Stimulated activated CD4-positive, alpha-beta T cell treated with anti-CD3 and anti-CD28 coated beads, TNF-alpha, amount 100 ng/mL, for 24 hours (primary cell): ENCODE data around the gene SH3BP5L.
"Not testable (repeated sequence)": the region's sequence is repeated elsewhere in the genome, so short reads cannot be mapped to it uniquely, and the experiment has no call there.

Source experiments
- DNase-seq, 3 experiments: peaks; one replicate each; pipeline ENCODE4 v3.0.0-alpha.2; 2020; ENCODE audit warnings: low read depth in 3 of 3

The SH3BP5L gene

DNA sequence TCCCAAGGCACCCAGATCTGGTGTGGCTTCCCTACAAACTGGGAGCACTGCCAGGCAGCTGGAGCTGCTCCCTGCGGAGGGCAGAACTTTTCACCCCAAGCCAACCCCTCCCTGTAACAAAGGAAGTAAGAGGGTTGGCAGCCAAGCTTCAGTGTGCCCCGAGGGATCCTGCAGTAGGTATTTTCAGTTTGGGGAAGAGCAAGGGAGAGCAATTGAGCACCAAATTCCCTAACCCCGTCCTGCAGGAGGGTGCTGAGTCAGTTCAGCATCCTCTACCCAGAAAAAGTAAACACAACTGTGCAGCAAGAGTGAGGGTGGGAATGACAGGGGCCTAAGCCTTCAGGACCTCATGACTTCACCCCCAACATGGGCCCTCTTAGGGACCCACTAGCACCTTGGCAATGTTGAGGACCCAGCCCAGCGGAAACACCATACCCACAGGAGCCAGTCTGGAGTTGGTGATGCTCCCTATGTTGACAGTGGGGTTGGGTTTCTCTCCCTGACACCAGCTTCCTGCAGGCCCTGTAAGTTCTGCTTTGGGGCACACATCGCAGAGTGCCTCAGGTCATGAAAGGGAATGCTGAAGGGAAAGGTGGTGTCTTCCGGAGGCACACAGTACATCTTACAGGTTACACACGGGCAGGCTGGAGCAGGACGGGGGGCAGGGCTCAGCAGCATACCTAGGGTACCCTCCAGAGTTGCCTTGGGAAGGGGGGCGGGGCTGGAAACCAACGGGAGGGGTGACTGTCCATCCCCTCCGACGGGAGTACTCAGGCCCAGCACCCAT, 14.8 kb downstream of the SH3BP5L start:
- DNase-seq = no peak

DNA sequence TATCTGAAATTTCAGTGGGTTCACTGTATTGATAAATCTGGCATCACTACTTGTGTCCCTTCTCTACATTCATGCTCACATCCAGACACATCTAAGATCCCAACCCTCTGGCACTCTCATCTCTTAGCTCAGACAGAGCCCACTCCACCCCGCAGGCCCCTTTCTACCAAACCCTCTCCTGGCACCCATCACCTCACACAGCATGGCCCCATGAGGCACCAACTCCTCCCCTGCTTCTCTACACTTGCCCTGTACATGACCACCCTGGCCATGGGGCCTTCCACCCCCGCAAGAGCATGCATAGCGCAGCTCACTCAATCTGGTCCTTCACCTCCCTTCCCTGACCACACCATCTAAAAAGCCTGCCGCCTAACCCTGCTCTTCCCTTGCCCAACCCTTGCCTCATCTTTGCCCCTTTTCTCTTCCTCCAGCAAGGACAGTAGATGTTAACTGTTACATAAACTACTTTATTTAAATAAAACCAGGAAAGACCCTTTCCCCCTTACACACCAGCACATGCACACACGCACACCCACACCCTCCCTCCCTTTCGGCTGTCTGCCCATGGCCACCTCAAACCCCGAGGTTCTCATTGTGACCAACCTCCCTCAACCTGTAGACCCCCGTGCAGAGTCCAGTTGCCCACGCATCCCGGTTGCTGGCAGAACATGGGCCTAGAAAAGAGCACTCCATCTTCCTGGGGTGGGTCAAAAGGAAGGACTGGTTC, 15.6 kb downstream of the SH3BP5L start:
- DNase-seq = no peak

DNA sequence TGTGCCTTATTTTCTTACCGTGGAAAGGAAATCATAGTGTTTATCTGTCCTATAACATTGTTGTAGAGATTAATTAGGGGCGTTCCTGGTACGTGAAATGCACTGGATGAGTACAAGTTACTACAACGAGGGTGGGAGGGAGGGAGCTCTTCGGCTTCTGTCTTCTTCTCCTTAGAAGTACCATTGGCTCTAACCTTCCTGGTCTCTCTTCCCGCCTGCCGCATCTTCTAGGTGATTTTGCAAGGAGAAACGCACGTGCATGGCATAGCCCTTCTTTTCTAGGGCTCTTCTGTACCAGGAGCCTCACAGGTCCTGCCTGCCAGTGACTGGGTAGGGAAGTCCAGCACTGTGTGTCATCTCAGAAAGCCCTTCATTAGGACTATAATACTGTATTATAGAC, 16.8 kb downstream of the SH3BP5L start:
- no peak for DNase-seq

DNA sequence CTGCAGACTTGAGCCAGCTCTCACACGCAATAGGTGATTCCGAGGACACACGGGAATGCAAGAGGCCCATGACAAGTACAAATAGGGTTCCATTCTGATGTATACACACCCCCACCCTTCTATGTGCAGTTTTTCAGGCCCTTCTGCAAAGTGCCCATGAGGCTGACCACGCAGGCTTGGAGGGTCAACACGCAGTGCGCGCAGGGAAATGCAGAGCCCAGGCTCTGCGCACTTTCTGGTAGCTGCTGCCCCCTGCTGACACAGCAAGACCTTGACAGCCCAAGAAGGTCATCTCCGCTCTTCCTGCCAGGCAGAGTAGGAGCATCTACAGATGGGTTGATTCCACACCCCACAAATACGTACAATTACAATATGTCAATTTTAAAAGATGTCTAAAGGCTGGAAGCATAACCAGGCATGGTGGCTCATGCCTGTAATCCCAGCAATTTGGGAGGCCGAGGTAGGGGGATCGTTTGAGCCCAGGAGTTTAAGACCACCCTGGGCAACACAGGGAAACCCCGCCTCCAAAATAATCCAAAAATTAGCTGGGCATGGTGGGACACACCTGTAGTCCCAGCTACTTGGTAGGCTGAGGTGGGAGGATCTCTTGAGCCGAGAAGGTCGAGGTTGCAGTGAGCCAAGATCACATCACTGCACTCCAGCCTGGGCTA, 18.5 kb downstream of the SH3BP5L start:
- DNase-seq = peak; percentile 17 to 57 (median 18)

DNA sequence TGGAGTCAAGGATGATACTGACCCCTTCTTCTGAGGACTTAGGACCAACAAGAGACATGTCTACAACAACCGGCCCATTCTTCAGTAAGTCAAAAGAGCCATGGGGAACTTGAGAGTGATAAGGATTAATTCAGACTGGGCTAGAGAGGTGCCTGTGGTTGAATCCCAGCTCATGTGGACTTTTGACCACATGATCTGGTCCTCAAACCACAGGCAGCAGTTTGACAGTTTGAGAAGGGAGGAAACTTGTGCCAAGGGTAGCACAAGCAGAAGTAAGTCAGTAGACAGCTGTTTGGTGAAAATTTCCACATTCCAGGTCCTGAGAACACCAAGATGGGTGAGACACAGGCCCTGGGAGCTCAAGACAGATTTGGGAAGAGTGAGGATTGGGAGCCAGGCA, 19.8 kb downstream of the SH3BP5L start:
- DNase-seq = no peak

DNA sequence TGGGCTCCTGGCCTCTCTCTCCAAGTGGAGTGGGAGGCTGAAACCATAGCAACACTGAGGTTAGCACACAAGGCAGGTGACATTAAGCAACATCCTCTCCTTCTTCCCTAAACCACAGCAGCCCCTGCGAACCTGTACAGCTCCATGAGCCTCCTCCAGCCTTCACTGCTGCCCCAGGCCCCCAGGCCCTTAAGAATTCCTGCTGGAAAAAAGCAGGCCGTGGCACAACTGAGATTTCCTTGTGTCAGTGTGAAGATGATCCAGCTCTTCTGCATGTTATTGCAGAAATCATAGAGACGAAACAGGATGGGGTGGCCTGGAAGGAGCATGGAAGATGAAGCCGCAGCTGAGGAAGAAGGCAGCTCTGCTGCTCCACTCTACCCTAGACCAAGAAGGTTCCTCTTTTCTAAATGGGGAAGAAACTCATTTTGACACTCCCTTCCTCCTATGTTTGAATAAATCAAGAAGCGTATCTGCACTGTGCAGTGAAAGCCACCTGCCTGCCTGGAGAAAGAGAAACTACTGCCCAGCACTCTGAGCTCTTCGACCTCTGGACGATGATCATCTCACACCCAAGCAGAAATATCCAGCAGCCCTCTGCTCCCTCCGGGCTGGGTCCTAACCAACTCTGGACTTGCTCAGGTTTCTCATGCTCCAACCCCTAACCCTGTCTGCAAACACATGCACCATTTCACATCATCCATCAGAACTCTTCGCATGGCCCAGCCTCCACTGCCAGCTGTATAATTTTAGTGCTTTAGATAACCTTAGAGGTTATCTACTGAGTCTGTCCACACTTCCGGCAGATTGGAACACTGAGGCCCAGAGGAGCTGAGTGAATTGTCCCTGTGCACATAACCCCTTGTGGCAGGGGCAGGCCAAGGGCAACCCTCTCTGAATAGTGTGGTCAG, 20.7 kb downstream of the SH3BP5L start:
- DNase-seq = no peak

DNA sequence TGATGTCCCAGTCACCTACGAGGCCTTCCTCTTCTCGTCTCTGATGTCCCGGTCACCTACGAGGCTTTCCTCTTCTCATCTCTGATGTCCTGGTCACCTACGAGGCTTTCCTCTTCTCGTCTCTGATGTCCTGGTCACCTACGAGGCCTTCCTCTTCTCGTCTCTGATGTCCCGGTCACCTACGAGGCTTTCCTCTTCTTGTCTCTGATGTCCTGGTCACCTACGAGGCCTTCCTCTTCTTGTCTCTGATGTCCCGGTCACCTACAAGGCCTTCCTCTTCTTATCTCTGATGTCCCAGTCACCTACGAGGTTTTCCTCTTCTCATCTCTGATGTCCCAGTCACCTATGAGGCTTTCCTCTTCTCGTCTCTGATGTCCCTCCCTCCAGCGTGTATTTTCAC, 22.2 kb downstream of the SH3BP5L start:
- not testable (repeated sequence) for DNase-seq

DNA sequence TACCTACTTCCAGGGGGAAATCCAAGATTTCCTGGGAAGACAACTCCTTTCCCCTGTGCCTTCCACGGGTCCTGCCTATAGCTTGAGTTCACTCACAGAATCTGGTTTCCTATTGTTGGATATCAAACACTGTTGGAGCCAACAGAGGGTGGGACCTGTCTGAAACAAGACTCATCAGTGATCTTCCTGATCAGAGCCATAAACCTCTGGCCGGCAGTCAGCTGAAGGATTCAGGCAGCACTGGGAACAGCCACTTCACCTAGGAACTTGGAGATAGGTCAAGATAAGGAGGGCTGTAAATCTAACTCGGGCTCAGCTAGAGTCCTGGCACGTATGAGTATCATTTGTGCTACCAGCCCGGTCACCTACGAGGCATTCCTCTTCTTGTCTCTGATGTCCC, 23.3 kb downstream of the SH3BP5L start:
- no peak for DNase-seq

DNA sequence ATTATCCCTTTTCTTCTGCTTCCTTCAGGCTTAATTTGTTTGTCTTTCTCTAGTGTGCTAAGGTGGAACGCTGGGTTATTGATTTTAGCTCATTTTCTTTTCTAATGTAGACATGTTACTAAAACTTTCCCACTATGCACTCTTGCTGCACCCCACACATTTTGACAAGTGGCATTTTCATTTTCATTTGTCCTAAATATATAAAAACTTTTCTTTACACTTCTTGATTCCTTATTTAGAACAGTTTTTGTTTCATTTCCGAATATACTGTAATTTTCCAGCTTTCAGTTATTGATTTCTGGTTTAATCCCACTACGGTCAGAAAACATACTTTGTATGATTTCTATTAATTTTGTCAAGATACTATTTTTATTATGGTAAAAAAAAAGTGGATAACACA, 25.3 kb downstream of the SH3BP5L start:
- DNase-seq = no peak

DNA sequence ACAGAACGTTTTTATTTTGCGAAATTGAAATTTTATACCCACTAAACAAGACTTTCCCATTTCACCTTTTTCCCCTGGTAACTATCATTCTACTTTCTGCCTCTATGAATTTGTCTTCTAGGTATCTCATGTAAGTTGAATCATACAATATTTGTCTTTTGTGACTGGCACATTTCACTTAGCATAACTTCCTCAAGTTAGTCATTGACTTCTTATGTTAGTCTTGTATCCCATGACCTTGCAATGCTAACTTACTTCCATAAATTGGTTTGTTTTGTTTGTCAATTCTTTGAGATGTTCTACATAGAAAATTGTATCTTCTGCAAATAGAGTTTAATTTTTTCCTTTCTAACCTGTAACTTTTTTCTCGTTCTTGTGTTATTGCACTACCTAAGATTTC, 26.9 kb downstream of the SH3BP5L start:
- no peak for DNase-seq

DNA sequence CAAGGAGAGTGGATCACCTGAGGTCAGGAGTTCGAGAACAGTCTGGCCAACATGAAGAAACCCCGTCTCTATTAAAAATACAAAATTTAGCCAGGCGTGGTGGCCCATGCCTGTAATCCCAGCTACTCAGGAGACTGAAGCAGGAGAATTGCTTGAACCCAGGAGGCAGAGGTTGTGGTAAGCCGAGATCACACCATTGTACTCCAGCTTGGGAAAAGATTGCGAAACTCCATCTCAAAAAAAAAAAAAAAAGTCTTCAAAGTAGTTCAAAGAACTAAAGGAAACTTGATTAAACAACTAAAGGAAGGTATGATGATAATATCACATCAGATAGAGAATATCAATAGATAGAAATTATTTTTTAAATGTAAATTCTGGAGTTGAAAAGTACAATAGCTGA, 31.1 kb downstream of the SH3BP5L start:
- DNase-seq = not testable (repeated sequence)

DNA sequence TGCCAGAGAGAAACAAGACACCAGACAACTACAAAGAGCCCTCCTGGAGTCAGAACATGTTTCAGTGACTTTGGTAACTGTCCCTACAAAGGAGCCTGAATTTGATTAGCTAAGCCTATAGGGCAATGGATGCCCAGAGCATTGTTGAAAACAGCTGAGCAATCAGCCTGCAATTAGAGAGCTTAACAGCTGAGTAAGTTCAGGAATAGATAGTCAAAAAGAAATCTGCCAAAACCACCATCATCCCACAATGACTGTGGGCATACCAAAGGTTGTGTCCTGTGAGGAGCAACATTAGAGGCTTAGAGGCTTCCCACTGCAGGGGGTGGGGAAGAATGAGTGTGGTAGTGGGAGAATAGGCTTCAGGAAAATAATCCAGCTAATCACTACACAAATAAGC, 32.1 kb downstream of the SH3BP5L start:
- no peak for DNase-seq

DNA sequence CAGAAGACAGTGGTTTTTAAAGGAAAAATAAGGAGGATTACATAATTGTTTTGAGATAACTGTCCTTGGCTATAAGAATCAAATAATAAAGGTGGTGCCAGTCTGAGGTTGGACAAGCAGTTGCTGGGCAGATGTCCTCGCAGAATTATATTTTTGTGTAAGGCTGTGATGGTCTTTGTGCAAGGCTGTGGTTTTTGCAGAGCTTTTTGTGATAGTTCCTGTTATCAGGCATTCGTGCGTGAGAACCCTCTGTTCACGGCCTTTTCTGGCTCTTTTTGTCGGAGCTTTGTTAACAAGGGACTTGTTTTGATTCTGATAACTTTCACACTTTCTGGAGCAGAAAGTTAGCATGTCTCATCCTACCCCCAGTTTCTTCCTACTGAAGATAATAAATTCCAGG, 33.4 kb downstream of the SH3BP5L start:
- no peak for DNase-seq

DNA sequence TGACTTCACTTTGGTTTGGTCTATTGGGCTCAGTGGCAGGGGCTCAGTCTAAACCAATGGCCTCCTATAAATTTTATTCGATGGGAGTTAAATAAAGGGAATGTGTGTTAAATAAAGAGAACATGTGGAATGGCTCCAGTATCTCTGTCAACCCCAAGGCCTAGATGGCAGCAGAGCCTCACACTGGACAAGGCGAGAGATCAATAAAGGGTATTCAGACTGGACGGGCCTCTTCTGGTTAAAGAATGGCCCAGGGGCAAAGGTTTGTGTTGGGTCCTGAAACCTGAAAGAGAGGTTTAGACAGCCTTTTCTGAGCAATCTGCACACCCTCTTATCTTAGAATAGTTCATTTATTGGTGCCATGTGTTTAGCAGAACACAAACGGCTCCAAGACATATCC, 34.7 kb downstream of the SH3BP5L start:
- no peak for DNase-seq

DNA sequence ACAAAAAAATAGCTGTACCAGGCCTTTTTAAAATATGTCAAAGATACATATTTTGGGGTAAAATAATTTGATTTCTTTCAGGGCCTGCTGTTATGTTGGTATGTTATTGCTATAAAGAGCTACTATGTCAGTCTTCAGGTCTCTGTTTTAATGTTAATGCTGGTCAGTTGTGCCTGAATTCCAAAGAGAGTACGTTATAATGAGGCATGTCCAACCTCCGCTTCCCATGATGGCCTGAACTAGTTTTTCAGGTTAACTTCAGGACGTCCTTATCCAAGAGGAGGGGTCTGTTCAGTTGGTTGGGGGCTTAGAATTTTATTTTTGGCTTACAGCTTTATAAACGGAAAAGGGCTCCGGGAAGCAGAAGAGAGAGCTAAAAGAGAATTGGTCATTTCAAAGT, 35.3 kb downstream of the SH3BP5L start:
- no peak for DNase-seq

DNA sequence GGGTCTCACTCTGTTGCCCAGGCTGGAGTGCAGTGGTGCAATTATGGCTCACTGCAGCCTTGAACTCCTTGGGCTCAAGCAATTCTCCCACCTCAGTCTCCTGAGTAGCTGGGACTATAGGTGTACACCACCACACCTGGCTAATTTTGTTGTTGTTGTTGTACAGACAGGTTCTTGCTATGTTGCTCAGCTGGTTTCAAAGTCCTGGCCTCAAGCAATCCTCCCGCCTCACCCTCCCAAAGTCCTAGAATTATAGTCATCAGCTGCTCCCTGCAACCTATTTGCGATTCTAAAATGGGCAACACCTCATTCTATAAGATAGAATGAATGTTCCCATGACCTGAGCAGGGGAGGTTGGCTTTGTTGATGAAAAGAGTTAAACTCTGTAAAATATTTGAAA, 36.4 kb downstream of the SH3BP5L start:
- DNase-seq = not testable (repeated sequence)

DNA sequence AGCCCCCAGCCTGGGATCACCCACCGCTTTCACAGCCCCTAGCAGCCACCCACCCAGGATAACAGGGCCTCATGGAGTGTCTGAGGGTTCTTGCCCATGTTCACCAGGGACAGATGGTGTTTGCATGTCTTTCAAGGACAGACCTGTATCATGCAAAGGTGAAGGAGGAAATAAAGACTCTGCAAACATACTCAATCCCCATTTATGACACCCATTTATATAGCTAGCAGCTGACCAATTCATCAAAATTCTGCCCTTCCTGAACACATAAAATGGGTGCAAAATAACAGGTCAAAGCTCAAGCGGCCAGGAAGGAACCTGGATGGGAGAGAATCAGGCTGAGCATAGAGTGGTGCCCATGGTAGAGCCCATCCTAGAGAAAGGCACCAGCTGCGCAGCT, 37.4 kb downstream of the SH3BP5L start:
- DNase-seq = no peak

DNA sequence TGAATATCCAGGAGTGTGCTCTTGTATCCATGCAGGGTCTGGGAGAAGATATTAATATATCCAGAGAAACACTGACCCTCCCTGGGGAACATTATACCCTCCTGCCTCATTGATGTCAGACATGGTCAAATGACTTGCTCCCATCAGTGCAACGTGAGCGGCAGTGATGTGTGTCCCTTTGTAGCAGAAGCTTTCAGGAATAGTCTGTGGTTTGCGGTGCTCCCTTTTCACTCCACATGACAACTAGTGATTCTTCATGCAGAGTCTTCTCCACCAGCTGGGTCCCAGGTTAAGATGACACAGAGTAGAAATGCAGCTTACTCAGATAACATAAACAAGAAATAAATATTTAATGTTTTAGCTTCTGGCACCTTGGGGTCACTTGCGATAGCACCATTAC, 38.3 kb downstream of the SH3BP5L start:
- no peak for DNase-seq

DNA sequence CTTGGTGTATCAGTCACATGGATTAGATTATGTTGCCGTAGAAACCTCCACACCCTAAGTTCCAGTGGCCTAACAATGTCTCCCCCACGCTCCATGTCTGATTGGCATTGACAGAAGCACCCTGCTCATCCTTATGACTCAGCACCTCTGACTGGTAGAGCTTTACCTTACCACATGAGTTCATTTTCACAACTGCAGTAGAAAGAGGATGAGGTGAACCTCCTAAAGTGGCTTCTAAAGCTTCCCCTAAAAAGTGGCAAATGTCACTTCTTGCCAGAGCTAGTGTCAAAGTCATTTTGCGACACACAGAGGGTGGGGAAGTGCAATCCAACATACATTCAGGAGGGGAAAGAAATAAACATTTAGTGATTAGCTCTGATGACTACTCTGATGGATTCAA, 39.6 kb downstream of the SH3BP5L start:
- DNase-seq = no peak

DNA sequence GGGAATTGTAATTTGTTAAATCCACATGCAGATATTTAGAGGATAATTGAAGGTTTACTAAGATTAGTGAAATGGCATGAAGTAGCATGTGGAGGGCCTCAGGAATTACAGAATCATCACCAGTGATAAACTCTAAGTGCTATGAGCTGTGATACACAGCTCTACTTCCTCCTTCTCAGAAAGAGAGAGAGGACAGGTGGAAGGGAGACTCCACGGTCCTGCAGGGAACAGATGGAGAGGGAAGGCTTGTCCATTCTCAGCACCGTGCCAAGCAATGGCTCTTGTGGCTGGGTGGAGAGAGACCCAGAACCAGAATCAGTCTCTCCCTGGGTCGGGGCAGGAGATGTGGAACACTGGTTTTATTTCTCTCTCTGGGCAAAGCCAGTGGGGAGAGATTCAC, 42.3 kb downstream of the SH3BP5L start:
- DNase-seq = no peak

DNA sequence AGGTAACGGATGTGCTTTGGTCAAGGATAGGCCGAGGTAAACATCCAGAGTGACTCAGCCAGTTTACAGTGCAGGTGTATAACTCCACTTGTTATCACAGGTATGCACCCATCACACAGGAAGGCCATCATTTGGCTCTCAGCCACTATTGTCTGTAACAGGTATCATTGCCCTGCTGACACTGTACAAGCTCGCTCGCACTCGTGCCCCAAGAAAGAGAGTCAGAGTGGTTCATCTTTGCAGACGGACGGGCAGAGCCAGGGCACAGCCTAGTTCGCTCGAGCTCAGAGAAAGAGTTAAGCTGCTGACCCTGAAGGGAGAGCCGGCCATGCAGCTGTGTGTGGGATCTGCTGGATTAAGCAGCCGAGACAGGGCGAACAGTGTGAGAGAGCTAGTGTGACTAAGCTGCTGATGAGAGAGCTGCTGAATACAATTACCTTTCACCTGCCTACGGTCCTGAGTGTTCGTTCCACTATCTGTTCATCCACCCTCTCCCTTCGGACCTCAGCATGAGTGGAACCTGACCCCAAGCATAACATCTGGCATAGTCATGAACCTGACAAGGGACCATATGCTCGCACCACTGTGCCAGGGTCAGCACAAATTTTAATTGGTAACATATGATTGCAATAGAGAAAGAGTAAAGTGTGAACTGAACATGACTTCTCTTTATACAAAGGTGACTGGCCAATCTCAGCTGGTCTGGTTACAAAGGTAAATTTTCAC, 43.1 kb downstream of the SH3BP5L start:
- no peak for DNase-seq
